Fibroblast of lung (primary cell): ENCODE results near the gene TAF12. TPM values are rescaled to one million over a fixed set of nuclear protein-coding genes. Genes with fewer than 3 reads are reported as not detected.
A peak's percentile ranks its signal among the peaks of the same experiment; 100 is the strongest.
"Not testable (repeated sequence)": the region's sequence is repeated elsewhere in the genome, so short reads cannot be mapped to it uniquely, and the experiment has no call there.

Experiments used
- DNase-seq, 2 donors: peaks; one replicate each; pipeline versions ENCODE4 v3.0.0 to v3.0.0-alpha.2; 2010; ENCODE audit warnings: low read depth in 2 of 2
- H2AFZ ChIP-seq: 2 replicates; pipeline ENCODE4 v1.5.1; 2012; ENCODE audit warnings: low read length, control low read depth, inconsistent platforms
- H3K27ac ChIP-seq: 2 replicates; pipeline ENCODE4 v1.5.1; 2011; ENCODE audit warnings: low read length, control low read depth; ENCODE audit not compliant: insufficient read depth
- H3K27me3 ChIP-seq: 2 replicates; pipeline ENCODE4 v1.5.1; 2011; ENCODE audit warnings: mild to moderate bottlenecking, low read length; ENCODE audit not compliant: control insufficient read depth, insufficient read depth
- H3K36me3 ChIP-seq: 2 replicates; pipeline ENCODE4 v1.5.1; 2011; ENCODE audit warnings: low read length; ENCODE audit not compliant: control insufficient read depth, insufficient read depth
- H3K4me1 ChIP-seq: 2 replicates; pipeline ENCODE4 v1.5.1; 2011; ENCODE audit warnings: low read length; ENCODE audit not compliant: control insufficient read depth, insufficient read depth; ENCODE audit errors: extremely low read depth
- H3K4me2 ChIP-seq: 2 replicates; pipeline ENCODE4 v1.5.1; 2011; ENCODE audit warnings: low read length, control low read depth; ENCODE audit not compliant: insufficient read depth; ENCODE audit errors: extremely low read depth
- H3K4me3 ChIP-seq, 4 experiments: fragments of 200-600 bp in 1 of 4; sonication (generic) in 1 of 4; replicated peaks in 1 of 4; 2 replicates each; pipeline ENCODE4 v1.5.1; 2011 to 2016; ENCODE audit warnings: low read length in 4 of 4, low read depth in 3 of 4, mild to moderate bottlenecking in 3 of 4, control low read depth in 2 of 4, inconsistent platforms in 1 of 4, mixed read lengths in 1 of 4; ENCODE audit not compliant: insufficient read depth in 1 of 4; ENCODE audit errors: control extremely low read depth in 1 of 4
- H3K79me2 ChIP-seq: 2 replicates; pipeline ENCODE4 v1.5.1; 2012; ENCODE audit warnings: mild to moderate bottlenecking, low read length, inconsistent platforms; ENCODE audit not compliant: control insufficient read depth, insufficient read depth
- H3K9ac ChIP-seq: 2 replicates; pipeline ENCODE4 v1.5.1; 2011; ENCODE audit warnings: mild to moderate bottlenecking, low read length, control low read depth; ENCODE audit not compliant: insufficient read depth
- H3K9me3 ChIP-seq: 2 replicates; pipeline ENCODE4 v1.5.1; 2012; ENCODE audit warnings: low read depth, low read length; ENCODE audit not compliant: control insufficient read depth, insufficient read depth
- H4K20me1 ChIP-seq: 2 replicates; pipeline ENCODE4 v1.5.1; 2011; ENCODE audit warnings: low read length; ENCODE audit not compliant: control insufficient read depth, insufficient read depth; ENCODE audit errors: extremely low read depth
- EZH2 ChIP-seq: IDR thresholded peaks from 2 replicates; pipeline ENCODE4 v1.5.1; 2012; ENCODE audit warnings: low read length, control low read depth, mild to moderate bottlenecking; ENCODE audit errors: missing control alignments
- polyA plus RNA-seq, 2 donors: library from polyadenylated mRNA; depleted of rRNA in 1 of 2; stranded (reverse) in 1 of 2; unstranded in 1 of 2; fragments of >200 nt; gene quantifications; 2 replicates each; pipeline ENCODE4 v1.2.1, GENCODE V29; 2011 to 2012; ENCODE audit warnings: missing spikeins in 1 of 2
- total RNA-seq: library from RNA; depleted of rRNA; stranded (reverse); fragments of >200 nt; gene quantifications from 2 replicates; pipeline ENCODE4 v1.2.1, GENCODE V29; 2014
- TF ChIP-seq, protein P1 (sequence below), 2 donors: IDR thresholded peaks in 1 of 2; conservative IDR thresholded peaks in 1 of 2; 1 replicate in 1 of 2; 2 replicates in 1 of 2; pipeline ENCODE4 v1.5.1; 2011 to 2012; ENCODE audit warnings: low read length in 2 of 2, control low read depth in 1 of 2, inconsistent platforms in 1 of 2, low read depth in 1 of 2, mild to moderate bottlenecking in 1 of 2

TAF12 gene
- total and polyA plus RNA-seq, 2 donors (not counting 1 experiment from before 2014, with no cell fraction given) = 49.7 to 52.2 TPM

DNA sequence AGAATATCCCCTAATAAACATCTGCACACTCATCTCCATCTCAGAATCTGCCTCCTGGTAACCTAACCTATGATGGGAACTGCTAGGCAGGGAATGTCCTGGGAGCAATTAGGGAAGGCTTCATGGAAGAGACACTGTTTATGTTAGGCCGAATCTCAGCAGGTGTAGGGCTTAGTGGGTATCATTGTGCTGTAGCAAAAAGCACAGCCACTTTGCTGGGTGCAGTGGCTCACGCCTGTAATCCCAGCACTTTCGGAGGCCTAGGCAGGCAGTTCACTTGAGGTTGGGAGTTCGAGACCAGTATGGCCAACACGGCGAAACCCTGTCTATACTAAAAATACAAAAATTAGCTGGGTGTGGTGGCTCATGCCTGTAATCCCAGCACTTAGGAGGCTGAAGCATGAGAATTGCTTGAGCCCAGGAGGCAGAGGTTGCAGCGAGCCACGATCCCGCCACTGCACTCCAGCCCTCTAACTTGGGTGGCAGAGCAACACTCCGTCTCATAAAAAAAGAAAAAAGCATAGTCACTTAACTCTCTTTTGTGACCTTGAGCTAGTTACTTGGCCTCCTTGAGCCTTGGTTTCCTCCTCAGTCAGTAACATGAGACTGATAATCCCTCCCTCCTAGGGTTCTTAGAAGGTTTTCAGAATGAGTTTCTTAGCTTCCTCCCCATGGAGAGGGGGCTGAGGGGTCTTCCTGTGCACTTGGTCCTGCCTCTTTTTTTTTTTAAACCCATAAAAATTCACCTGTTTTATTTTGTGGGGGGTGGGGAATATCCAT is 47.3 kb downstream of the TAF12 start:
- no peaks in the 10 kb centered on the region for H3K79me2 ChIP-seq
- no peaks in the 10 kb centered on the region for H4K20me1 ChIP-seq
- no peaks in the 10 kb centered on the region for H3K9me3 ChIP-seq
- H3K27me3 ChIP-seq = no peaks in the 10 kb centered on the region
- no peaks in the 10 kb centered on the region for H3K36me3 ChIP-seq
- H2AFZ ChIP-seq = no peak overlapping the region
- H3K4me2 ChIP-seq = no peak overlapping the region
- H3K27ac ChIP-seq = no peak overlapping the region
- no peak overlapping the region for H3K9ac ChIP-seq
- H3K4me3 ChIP-seq = no peak overlapping the region
- peaks cover 4% of the 10 kb centered on the region for H3K4me1 ChIP-seq
- DNase-seq = no peak
- TF ChIP-seq EZH2 = no peak
- TF ChIP-seq, protein P1, sequence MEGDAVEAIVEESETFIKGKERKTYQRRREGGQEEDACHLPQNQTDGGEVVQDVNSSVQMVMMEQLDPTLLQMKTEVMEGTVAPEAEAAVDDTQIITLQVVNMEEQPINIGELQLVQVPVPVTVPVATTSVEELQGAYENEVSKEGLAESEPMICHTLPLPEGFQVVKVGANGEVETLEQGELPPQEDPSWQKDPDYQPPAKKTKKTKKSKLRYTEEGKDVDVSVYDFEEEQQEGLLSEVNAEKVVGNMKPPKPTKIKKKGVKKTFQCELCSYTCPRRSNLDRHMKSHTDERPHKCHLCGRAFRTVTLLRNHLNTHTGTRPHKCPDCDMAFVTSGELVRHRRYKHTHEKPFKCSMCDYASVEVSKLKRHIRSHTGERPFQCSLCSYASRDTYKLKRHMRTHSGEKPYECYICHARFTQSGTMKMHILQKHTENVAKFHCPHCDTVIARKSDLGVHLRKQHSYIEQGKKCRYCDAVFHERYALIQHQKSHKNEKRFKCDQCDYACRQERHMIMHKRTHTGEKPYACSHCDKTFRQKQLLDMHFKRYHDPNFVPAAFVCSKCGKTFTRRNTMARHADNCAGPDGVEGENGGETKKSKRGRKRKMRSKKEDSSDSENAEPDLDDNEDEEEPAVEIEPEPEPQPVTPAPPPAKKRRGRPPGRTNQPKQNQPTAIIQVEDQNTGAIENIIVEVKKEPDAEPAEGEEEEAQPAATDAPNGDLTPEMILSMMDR (conservative IDR thresholded peaks at IDR 0.05 in 1 of 2, IDR thresholded peaks at IDR 0.05 in 1 of 2; ENCODE audit: low read depth in 1 of 2, low read length in 2 of 2) = no peak

DNA sequence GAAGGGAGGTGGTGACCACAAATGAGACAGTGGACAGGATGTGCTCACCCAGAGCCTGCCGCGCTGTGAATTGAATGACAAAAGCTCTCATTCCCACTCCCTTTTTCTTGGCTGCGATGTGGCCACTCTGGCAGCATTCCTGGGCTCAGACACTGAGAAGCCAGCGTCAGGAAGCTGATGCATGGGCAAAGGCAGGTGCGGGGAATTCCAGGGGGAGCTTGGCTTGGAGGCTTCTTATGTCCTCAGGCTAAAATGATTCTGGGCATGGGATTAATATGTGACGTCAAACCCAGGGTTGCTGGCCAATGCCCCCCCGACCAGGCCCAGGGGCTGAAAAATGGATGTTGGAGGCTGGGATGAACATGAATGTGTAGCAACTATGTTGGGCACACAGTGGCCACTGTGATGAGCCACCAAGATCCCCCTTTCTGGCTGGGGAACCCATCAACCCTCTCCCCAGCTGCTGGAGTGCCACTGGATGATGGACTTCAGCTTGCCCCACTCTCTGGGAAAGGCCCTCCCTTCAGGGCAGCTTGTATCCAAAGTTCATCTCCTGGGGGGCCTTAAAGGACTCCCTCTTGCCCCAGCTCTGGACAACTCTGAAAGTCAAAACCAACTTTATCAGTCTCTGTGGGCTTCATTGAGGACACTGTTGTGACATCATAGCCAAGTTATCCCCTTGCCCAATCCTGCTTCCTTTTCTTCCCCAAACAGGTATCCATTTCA is 48.0 kb downstream of the TAF12 start:
- not testable (repeated sequence) for H3K9ac ChIP-seq, H3K79me2 ChIP-seq, H4K20me1 ChIP-seq, H3K27ac ChIP-seq, H3K4me2 ChIP-seq, H2AFZ ChIP-seq, H3K36me3 ChIP-seq, H3K4me1 ChIP-seq, H3K9me3 ChIP-seq, H3K27me3 ChIP-seq, H3K4me3 ChIP-seq
- peak in 1 of 2 donors; percentile 82 for DNase-seq

DNA sequence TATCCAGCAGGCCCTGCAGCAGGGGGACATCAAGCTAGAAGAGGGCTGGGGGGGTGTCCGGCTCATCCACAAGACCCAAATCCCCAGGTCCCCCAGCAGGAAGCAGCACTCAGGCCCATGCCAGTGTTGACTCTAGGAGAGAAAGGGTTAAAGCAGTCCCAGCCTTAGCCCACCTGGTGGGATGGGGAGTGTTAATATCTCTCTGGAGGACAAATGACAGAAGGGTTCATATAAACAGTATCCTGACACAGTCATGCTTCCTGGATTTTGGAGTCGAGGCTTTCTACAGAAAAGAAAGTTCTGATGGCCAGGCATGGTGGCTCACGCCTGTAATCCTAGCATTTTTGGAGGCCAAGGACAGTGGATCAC is 48.9 kb downstream of the TAF12 start:
- H3K79me2 ChIP-seq, H4K20me1 ChIP-seq, H2AFZ ChIP-seq, H3K27me3 ChIP-seq, H3K27ac ChIP-seq, H3K9ac ChIP-seq, DNase-seq, H3K36me3 ChIP-seq, H3K4me2 ChIP-seq, H3K9me3 ChIP-seq, H3K4me3 ChIP-seq, H3K4me1 ChIP-seq: not testable (repeated sequence)
